ENCODE measurements around the gene ESPL1.

The ESPL1 gene

DNA sequence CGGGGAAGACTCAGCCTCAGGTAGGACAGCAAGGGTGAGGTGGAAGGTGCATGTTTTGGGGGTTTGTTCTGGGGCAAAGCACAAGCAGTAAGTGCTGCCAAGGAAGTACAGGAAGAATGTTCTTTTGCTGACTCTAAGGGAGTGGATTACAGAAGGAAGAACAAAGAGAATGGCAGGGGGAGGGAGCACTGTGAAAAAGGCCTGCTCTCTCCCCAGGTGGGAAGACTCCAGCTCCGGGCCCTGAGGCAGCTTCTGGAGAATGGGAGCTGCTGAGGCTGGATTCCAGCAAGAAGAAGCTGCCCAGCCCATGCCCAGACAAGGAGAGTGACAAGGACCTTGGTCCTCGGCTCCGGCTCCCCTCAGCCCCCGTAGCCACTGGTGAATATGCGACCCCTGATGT, 20.2 kb downstream of the ESPL1 start:
- no peak for DNase-seq (ENCODE audit: extremely low spot score)
- ChIA-PET CTCF (interaction anchor here (0.8 to 1.4 kb wide), 4 partner anchors 73 to 213 kb away, joined by 3 to 7 read pairs (median 4); partner anchors contain the start of gene TARBP2), POLR2A (no interaction called here)
- TF ChIP-seq ZNF384 (IDR thresholded peaks at IDR 0.05) (no peak), CTBP1 (IDR thresholded peaks at IDR 0.05; ENCODE audit: borderline replicate concordance) (no peak), LEF1 (IDR thresholded peaks at IDR 0.05; ENCODE audit: borderline replicate concordance) (no peak), SP1 (IDR thresholded peaks at IDR 0.05) (no peak), ELF4 (IDR thresholded peaks at IDR 0.05) (no peak), TARDBP (IDR thresholded peaks at IDR 0.05) (no peak), ARNT (IDR thresholded peaks at IDR 0.05) (no peak), FOXA1 (IDR thresholded peaks at IDR 0.05) (no peak), L3MBTL2 (conservative IDR thresholded peaks at IDR 0.05) (no peak), NFRKB (IDR thresholded peaks at IDR 0.05) (no peak), BHLHE40 (IDR thresholded peaks at IDR 0.05; ENCODE audit: borderline replicate concordance) (no peak), FOXK2 (IDR thresholded peaks at IDR 0.05) (no peak), FOXM1 (IDR thresholded peaks at IDR 0.05; ENCODE audit: borderline replicate concordance) (no peak), SUZ12 (IDR thresholded peaks at IDR 0.05) (no peak), HDGF (IDR thresholded peaks at IDR 0.05; ENCODE audit: borderline replicate concordance) (no peak)
- TF ChIP-seq, protein P1, sequence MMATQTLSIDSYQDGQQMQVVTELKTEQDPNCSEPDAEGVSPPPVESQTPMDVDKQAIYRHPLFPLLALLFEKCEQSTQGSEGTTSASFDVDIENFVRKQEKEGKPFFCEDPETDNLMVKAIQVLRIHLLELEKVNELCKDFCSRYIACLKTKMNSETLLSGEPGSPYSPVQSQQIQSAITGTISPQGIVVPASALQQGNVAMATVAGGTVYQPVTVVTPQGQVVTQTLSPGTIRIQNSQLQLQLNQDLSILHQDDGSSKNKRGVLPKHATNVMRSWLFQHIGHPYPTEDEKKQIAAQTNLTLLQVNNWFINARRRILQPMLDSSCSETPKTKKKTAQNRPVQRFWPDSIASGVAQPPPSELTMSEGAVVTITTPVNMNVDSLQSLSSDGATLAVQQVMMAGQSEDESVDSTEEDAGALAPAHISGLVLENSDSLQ (IDR thresholded peaks at IDR 0.05) = no peak

DNA sequence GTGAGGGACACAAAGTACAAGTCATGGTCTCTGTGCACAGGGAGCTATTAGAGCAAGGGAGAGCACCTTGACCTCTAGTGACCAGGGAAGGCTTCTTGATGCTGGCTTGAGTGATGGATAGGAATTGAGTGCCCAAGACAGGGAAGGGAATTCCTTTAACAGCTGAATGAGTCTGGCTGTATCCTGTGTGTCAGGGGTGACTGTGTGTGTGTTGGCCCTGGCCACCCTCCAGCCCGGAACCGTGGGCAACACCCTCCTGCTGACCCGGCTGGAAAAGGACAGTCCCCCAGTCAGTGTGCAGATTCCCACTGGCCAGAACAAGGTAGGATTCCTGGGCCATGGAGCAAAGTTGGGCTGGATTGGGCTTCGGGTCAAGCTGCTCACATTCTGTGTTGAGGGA, 21.8 kb downstream of the ESPL1 start:
- no peak for DNase-seq (ENCODE audit: extremely low spot score)
- no peak for TF ChIP-seq ARNT (IDR thresholded peaks at IDR 0.05)
- TF ChIP-seq, protein P1 (IDR thresholded peaks at IDR 0.05) = no peak
- TF ChIP-seq SP1 (IDR thresholded peaks at IDR 0.05) = no peak
- TF ChIP-seq ZNF384 (IDR thresholded peaks at IDR 0.05) = no peak
- TF ChIP-seq SUZ12 (IDR thresholded peaks at IDR 0.05) = no peak
- TF ChIP-seq CTBP1 (IDR thresholded peaks at IDR 0.05; ENCODE audit: borderline replicate concordance) = no peak
- no peak for TF ChIP-seq BHLHE40 (IDR thresholded peaks at IDR 0.05; ENCODE audit: borderline replicate concordance)
- no peak for TF ChIP-seq HDGF (IDR thresholded peaks at IDR 0.05; ENCODE audit: borderline replicate concordance)
- TF ChIP-seq L3MBTL2 (conservative IDR thresholded peaks at IDR 0.05) = no peak
- ChIA-PET CTCF (interaction anchor here (0.6 kb wide), 2 partner anchors 48 to 155 kb away, joined by 3 read pairs; a partner anchor contains a TSS), POLR2A (interaction anchor here (1.2 kb wide), 1 partner anchor 31 kb away, joined by 7 read pairs; the partner anchor contains the start of gene AAAS)

DNA sequence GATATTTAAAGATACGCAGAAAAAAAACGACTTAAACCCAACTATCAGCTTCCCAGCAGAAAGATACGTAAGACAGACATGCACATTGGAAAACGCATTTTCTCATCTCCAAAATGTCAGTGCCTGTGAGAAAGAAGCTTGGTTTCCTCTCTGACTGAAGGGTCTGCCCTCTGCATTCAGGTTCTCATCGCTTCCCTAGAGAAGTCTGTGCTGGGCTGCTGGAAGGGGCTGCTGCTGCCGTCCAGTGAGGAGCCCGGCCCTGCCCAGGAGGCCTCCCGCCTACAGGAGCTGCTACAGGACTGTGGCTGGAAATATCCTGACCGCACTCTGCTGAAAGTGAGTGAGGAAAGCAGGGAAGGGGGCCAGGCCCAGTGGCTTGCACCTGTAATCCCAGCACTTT, 22.6 kb downstream of the ESPL1 start:
- ChIA-PET CTCF (interaction anchor here (0.6 kb wide), 1 partner anchor 49 kb away, joined by 3 read pairs; a partner anchor contains a TSS), POLR2A (interaction anchor here (1.2 kb wide), 1 partner anchor 31 kb away, joined by 7 read pairs; the partner anchor contains the start of gene AAAS)
- TF ChIP-seq CTBP1 (IDR thresholded peaks at IDR 0.05; ENCODE audit: borderline replicate concordance) (no peak), ELF4 (IDR thresholded peaks at IDR 0.05) (no peak), BHLHE40 (IDR thresholded peaks at IDR 0.05; ENCODE audit: borderline replicate concordance) (no peak), FOXA1 (IDR thresholded peaks at IDR 0.05) (no peak), ZNF384 (IDR thresholded peaks at IDR 0.05) (no peak), LEF1 (IDR thresholded peaks at IDR 0.05; ENCODE audit: borderline replicate concordance) (no peak), SP1 (IDR thresholded peaks at IDR 0.05) (no peak), SUZ12 (IDR thresholded peaks at IDR 0.05) (no peak), FOXK2 (IDR thresholded peaks at IDR 0.05) (no peak), HDGF (IDR thresholded peaks at IDR 0.05; ENCODE audit: borderline replicate concordance) (no peak), ARNT (IDR thresholded peaks at IDR 0.05) (no peak), FOXM1 (IDR thresholded peaks at IDR 0.05; ENCODE audit: borderline replicate concordance) (no peak), NFRKB (IDR thresholded peaks at IDR 0.05) (no peak), L3MBTL2 (conservative IDR thresholded peaks at IDR 0.05) (no peak), TARDBP (IDR thresholded peaks at IDR 0.05) (no peak)
- TF ChIP-seq, protein P1 (IDR thresholded peaks at IDR 0.05) = no peak
- DNase-seq (ENCODE audit: extremely low spot score) = no peak

DNA sequence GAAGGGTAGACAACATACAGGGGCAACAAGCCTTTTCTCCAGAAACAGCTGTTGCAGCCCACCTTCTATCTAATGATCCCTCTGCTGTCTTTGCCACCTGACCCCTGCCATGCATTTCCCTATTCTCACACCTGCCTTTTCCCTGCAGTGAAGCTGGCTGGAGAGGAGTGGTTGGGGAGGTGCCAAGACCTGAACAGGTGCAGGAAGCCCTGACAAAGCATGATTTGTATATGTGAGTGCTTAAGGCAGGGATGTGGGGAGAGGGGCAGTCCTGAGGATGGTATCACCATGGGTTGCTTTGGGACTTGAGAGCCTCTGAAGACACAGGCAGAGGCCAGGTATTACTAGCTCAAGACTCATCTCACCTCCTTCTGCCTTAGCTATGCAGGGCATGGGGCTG, 24.3 kb downstream of the ESPL1 start:
- DNase-seq (ENCODE audit: extremely low spot score) = no peak
- ChIA-PET POLR2A (interaction anchor here (0.7 to 0.9 kb wide), 2 partner anchors 23 to 24 kb away, joined by 3 read pairs; partner anchors contain the start of gene ESPL1), CTCF (interaction anchor here (2.1 kb wide), 1 partner anchor 79 kb away, joined by 6 read pairs; no protein-coding TSS in a partner anchor)
- TF ChIP-seq HDGF (IDR thresholded peaks at IDR 0.05; ENCODE audit: borderline replicate concordance) (no peak), TARDBP (IDR thresholded peaks at IDR 0.05) (no peak), LEF1 (IDR thresholded peaks at IDR 0.05; ENCODE audit: borderline replicate concordance) (no peak), SP1 (IDR thresholded peaks at IDR 0.05) (no peak), ELF4 (IDR thresholded peaks at IDR 0.05) (no peak), BHLHE40 (IDR thresholded peaks at IDR 0.05; ENCODE audit: borderline replicate concordance) (no peak), L3MBTL2 (conservative IDR thresholded peaks at IDR 0.05) (no peak), ARNT (IDR thresholded peaks at IDR 0.05) (no peak), ZNF384 (IDR thresholded peaks at IDR 0.05) (no peak), FOXA1 (IDR thresholded peaks at IDR 0.05) (no peak), FOXM1 (IDR thresholded peaks at IDR 0.05; ENCODE audit: borderline replicate concordance) (no peak), CTBP1 (IDR thresholded peaks at IDR 0.05; ENCODE audit: borderline replicate concordance) (no peak), SUZ12 (IDR thresholded peaks at IDR 0.05) (no peak), NFRKB (IDR thresholded peaks at IDR 0.05) (no peak), FOXK2 (IDR thresholded peaks at IDR 0.05) (no peak)
- TF ChIP-seq, protein P1 (IDR thresholded peaks at IDR 0.05) = no peak
